Umbilical cord (tissue), 2 donors: ENCODE measurements around the gene ZNF813. TPM values are rescaled to one million over a fixed set of nuclear protein-coding genes. Genes with fewer than 3 reads are reported as not detected.
"Not testable (repeated sequence)": the region's sequence is repeated elsewhere in the genome, so short reads cannot be mapped to it uniquely, and the experiment has no call there.

ENCODE experiments used
- DNase-seq: peaks from one replicate; pipeline ENCODE4 v3.0.0-alpha.2; 2015; ENCODE audit warnings: low spot score
- total RNA-seq: library from RNA; depleted of rRNA; stranded (reverse); fragments of >200 nt; gene quantifications from one replicate; pipeline ENCODE4 v1.2.3, GENCODE V29; 2014; ENCODE audit warnings: low replicate concordance; ENCODE audit not compliant: insufficient read depth

ZNF813 gene
- total RNA-seq: 8.7 TPM

DNA sequence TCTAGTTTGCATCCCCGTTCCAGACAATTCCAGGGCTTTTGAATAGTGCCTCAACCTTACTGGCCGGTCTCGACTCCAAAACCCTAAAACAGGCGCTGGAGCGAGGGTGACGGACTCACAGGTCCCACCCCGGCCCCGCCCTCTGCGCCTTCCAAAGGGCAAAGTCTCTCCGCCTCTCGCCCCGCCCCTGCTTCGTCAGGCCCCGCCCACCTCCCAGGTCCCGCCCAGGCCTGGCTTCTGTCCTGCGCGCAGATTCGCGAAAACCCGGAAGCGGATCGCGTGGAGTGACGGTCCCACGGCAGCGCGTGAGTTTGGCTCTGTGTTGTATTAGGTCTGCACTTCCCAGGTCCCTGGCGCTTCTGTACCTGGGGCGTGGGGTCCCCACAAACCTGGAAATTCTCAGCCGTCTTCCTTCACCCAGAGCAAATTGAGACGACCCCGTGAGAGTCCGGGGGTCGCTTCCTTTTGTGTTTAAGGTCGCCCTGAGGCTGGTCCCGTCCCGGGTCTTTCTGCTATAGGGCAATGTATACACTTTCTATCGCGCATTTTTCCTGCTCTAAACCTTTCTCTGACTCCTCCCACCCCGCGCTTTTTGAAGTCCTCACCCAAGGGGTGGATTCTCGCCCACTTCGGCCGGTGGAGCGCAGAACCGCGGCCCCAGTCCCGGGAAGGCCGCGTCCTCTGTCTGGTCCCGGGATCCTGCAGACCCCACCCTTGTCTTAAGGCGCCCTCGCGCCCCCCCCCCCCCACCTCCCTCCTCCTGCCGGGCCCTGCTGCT lies at the start of gene ZNF813:
Gene ZNF813, plus strand, starts transcription at position 249 of the 778 bp plus-strand sequence. CDS start 16,090 bp downstream, outside the sequence.
- DNase-seq: peak; percentile 94

DNA sequence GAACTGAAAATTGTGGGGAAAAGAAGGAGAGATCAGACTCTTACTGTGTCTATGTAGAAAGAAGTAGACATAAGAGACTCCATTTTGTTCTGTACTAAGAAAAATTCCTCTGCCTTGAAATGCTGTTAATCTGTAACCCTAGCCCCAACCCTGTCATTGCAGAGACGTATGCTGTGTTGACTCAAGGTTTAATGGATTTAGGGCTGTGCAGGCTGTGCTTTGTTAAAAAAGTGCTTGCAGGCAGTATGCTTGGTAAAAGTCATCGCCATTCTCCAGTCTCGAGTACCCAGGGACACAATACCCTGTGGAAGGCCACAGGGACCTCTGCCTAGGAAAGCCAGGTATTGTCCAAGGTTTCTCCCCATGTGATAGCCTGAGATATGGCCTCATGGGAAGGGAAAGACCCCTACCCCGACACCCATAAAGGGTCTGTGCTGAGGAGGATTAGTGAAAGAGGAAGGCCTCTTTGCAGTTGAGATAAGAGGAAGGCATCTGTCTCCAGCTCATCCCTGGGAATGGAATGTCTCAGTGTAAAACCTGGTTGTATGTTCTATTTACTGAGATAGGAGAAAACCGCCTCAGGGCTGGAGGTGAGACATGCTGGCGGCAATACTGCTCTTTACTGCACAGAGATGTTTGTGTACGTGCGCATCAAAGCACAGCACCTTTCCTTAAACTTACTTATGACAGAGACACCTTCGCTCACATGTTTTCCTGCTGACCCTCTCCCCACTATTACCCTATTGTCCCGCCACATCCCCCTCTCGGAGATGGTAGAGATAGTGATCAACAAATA lies 46.8 kb upstream of the ZNF813 start:
- DNase-seq: not testable (repeated sequence)

DNA sequence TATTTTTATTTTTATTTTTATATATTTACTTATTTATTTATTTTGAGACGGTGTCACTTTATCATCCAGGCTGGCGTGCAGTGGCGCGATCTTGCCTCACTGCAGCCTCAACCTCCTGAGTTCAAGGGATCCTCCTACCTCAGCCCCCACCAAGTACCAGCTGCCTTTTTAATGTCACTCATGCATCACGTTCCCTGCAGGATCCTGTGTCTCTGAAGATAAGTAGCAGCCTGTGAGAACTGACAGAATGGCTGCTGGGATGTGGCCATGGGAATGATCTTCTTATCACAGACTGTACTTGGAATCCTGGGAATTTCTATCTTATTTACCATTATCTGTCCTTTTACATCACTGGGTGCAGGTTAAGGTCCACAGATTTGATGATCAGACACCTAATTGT lies 45.0 kb upstream of the ZNF813 start:
- no peak for DNase-seq

DNA sequence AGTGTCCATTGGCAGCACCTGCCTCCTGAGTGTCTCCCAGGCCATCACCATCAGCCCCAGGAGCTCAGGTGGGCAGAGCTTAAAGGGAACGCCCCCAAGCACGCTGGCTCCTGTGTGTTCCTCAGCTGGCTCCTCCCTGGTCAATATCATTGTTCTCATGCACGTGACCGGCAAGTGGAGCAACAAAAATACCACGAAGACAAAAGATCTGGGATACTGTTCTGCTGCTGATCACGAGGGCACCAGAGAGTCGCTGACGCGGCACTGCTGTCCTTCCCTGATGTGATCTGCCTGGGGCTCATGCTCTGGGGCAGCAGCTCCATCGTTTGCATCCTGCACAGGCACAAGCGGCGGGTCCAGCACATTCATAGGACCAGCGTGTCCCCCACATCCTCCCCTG lies 44.5 kb upstream of the ZNF813 start:
- DNase-seq: not testable (repeated sequence)

DNA sequence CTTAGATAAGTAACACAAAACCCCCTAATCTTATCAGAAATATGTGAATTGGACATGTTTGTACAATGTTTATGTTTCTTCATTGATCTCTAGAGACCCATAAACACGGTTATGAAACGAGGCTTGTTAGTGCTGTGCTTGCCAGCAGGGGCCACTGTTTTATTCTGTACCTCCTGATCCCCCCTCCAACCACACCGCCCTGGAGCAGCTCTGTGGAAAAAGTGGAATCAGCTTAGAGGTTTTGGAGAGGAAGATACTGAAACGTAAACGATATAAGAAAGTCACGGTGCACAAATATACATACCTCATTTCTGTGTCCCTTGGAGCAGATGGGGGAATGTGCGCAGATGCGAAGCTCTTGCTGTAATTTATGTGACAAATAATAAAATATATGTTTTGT lies 43.9 kb upstream of the ZNF813 start:
- peak; percentile 59 for DNase-seq

DNA sequence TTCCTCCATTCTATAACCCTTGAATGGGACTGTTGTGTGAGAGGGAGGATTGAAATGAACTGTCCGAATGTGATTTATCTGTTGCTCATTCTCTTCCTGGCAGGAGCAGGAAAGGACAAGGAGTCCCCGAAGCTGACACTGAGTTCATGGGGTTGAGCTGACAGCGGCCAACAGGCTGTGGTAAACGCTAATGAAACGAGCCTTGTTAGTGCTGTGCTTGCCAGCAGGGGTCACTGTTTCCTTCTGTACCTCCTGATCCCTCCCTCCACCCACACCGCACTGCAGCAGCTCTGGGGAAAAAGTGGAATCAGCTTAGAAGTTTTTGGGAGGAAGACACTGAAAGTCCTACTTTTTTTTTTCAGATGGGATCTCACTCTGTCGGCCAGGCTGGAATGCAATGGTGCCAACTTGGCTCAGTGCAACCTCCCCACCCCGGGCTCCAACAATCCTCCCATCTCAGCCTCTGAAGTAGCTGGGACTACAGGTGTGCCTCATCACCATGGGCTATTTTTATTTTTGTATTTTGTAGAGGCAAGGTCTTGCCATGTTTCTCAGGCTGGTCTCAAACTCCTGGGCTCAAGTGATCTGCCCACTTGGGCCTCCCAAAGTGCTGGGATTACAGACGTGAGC lies 42.5 kb upstream of the ZNF813 start:
- DNase-seq: peak; percentile 69

DNA sequence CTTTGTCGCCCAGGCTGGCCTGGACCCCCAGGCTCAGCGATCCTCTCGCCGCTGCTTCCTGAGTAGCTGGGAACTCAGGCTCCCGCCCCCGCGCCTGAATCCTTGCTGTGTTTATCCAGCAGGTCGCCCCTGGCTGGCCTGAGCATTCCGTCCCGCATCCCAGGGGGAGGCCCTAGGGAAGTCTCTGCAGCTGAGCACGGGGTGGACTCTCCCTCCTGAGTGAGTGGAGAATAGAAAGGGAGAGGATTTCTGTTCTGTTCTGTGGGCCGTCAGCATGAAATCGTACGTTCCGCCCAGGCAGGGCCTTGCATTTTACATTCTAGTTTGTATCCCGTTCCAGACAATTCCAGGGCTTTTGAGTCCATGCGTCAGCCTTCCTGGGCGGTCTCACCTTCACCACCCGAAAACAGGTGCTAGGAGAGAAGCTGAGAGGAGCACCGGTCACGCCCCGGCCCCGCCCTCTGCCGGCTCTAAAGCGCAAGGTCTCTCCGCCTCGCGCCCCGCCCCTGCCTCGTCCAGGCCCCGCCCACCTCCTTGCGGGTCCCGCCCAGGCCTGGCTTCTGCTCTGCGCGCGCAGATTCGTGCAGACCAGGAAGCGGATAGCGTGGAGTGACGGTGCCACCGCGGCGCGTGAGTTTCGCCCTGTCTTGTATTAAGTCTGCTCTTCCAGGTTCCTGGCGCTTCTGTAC lies 36.0 kb upstream of the ZNF813 start, which contains the start of gene ZNF761:
Gene ZNF761, plus strand, starts transcription at position 586 of the 689 bp plus-strand sequence. CDS start 15,285 bp downstream, outside the sequence.
- peak; percentile 95 for DNase-seq

DNA sequence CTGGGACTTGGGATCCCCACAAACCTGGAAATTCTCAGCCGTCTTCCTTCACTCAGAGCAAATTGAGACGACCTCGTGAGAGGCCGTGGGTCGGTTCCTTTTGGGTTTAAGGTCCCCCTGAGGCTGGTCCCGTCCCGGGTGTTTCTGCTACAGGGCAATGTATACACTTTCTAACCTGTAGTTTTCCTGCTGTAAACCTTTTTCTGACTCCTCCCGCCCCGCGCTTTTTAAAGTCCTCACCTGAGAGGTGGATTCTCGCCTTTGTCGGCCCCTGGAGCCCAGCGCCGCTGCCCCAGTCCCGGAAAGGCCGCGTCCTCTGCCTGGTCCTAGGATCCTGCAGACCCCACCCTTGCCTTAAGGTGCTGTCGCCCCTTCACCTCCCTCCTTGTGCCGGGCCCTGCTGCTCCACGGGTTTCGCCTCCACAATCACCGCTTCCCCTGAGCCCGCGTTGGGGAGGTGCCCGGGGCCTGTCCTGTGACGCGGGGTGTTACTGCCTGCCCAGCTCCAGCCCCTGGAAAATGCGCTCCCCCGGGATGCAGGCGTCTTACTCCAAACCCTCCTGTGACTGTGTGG lies 35.4 kb upstream of the ZNF813 start:
- DNase-seq: peak; percentile 8

DNA sequence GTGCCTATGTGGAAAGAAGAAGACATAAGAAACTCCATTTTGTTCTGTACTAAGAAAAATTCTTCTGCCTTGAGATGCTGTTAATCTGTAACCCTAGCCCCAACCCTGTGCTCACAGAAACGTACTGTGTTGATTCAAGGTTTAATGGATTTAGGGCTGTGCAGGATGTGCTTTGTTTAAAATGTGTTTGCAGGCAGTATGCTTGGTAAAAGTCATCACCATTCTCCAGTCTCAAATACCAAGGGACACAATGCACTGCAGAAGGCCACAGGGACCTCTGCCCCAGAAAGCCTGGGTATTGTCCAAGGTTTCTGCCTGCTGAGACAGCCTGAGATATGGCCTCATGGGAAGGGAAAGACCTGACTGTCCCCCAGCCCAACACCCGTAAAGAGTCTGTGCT lies 23.7 kb upstream of the ZNF813 start:
- DNase-seq: not testable (repeated sequence)

DNA sequence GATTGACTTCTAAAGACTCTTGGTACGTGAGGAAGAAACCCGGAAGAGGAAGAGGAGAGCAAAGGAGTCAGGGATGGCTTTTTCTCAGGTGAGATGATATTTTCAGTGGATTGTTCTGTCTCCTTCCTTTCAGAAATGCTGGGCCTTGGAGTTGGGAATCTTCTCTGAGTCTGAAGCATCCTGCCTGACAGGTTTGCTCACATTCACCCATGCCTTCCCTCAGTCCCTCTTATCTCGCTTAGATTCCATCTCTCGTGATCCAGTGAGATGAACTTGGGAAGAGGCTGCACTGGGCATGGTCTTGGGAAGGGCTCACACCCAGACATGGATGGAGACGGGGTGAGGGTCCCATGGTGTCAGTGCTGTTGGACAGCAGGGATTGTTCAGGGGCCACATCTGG lies 20.3 kb upstream of the ZNF813 start:
- DNase-seq: not testable (repeated sequence)

DNA sequence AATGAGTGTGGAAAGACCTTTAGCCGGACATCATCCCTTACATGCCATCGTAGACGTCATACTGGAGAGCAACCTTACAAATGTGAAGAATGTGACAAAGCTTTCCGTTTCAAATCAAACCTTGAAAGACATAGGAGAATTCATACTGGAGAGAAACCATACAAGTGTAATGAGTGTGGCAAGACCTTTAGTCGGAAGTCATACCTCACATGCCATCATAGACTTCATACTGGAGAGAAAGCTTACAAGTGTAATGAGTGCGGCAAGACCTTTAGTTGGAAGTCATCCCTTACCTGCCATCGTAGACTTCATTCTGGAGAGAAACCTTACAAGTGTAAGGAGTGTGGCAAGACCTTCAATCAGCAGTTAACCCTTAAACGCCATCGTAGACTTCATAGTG lies 11.7 kb upstream of the ZNF813 start:
- no peak for DNase-seq

DNA sequence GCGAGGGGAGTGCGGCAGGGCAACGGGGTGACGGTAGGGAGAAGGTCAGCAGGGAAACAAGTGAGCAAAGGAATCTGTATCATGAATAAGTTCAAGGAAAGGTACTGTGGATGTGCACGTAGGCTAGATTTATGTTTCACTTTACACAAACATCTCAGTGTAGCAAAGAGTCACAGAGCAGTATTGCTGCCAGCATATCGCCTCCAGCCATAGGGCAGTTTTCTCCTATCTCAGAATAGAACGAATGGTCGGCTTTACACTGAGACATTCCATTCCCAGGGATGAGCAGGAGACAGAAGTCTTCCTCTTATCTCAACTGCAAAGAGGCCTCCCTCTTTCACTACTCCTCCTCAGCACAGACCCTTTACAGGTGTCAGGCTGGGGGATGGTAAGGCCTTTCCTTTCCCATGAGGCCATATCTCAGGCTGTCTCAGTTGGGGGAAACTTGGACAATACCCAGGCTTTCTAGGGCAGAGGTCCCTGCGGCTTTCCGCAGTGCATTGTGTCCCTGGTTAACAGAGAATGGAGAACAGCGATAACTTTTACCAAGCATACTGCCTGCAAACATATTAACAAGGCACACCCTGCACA lies 7.3 kb upstream of the ZNF813 start:
- not testable (repeated sequence) for DNase-seq

DNA sequence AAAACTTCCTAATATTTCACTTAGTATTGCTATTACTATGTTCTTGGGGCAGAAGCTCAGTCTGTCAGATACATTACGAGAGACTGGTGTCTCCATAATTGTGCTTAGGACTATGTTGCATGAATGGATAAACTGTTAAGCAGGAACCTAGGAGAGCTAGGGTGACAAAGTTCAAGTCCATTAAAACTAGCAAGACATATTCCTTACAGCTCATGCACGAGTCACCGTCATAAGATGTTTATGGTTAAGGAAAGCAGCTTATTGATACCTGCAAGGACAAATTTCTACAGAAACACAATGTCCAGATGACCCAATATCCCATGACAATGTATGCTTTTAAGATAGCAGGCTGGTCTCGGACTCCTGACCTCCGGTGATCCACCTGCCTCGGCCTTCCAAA lies 5.7 kb upstream of the ZNF813 start:
- DNase-seq: no peak

DNA sequence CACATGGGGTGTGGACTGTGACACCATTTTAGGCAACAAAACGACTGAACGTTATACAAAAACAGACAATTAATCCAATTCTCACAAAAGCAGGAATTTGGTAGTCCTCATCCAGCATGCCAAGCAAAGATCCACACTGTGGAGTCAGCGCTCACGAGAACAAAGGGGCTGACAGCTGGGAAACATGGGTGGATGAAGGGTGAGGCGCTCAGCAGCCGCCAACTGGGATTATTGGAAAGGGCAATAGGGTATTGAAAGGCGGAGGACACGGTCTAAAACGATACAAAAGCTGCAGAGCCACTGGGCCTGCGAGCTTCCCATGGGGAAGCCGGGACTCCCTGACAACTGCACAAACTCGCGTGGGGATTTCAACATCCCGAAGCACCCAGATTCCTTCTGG lies 4.7 kb upstream of the ZNF813 start:
- DNase-seq: no peak

DNA sequence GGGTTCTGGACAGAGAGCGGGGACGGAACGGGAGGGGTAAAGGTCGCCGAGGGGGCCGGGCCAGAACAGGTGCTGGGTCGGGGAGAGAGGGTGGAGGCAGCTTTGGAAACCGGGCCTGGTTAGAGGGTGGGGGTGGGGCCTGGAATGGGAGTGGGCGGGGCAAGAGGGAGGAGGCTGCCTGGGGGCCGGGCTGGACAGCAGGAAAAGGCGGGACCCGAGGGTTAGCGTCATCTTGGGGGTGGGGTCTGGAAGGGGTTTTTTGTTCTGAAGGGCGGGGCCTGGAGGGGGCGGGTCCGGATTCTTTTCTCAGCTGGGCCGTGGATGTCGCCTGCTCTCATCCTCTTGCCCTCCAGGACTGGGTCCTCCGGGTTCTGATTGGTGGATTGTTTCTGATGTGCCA lies 4.3 kb upstream of the ZNF813 start:
- DNase-seq: no peak

DNA sequence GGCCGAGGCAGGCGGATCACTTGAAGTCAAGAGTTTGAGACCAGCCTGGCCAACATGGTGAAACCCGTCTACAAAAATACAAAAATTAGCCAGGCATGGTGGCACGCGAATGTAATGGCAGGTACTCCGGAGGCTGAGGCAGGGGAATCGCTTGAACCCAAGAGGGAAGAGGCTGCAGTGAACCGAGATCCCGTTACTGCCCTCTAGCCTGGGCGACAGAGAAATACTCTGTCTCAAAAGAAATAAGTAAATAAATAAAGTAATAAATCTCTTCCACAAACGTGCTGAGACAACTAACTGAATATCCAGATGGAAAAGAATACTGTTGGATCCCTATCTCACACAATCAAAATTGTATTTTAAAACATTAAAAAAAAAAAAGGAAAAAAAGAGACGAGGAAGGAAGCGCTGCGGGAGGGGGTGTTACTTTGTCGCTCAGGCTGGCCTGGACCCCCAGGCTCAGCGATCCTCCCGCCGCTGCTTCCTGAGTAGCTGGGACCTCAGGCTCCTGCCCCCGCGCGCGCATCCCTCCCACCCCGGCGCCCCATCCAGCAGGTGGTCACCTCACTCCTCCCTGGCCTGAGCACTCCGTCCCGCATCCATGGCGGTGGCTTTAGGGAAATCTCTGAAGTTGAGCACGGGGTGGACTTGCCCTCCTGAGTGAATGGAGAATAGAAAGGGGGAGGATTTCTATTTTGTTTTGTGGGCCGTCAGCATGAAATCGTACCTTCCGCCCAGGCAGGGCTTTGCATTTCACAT lies 628 bp upstream of the ZNF813 start:
- DNase-seq: no peak

DNA sequence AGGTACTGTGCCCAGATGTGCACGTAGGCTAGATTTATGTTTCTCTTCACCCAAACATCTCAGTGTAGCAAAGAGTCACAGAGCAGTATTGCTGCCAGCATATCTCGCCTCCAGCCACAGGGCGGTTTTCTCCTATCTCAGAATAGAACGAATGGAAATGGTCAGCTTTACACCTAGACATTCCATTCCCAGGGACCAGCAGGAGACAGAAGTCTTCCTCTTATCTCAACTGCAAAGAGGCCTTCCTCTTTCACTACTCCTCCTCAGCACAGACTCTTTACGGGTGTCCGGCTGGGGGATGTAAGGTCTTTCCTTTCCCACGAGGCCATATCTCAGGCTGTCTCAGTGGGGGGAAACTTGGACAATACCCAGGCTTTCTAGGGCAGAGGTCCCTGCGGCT lies 1.1 kb downstream of the ZNF813 start:
- not testable (repeated sequence) for DNase-seq

DNA sequence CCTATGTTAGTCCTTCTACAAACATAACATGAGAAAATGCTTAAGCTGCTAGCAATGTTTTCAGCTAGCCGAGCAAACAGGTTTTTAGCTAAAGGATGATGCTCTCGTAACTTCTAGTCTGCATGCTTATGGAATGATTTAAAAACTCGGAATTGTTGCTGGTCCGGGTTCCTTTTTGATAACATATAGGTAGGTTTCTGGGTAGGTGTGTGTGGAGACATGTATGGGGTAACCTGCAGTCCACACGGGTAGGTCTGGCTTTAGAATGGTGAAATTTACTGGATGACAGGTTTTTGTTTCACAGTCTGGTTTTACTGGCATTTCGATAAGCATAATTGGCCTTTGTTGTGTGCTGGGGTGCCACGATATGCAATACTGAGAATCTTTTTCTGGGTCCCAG lies 4.4 kb downstream of the ZNF813 start:
- no peak for DNase-seq

DNA sequence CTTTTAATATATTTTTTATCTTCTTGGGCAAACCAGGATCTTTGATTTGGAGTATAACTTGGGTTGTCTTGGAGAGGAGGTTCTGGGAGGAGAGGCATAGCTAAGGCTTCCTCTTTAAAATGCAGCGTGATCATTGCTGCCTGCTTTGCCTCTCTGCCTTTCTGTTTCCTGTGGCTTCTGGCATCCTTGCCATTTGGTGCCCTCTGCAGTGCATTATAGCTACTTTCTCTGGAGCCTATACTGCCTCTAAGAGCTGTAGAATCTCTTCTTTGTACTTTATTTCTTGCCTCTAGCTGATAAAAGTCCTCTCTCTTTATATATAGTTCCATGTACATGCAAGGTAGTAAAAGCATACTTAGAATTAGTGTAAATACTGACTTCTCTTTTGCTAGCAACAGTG lies 7.3 kb downstream of the ZNF813 start:
- DNase-seq: not testable (repeated sequence)

DNA sequence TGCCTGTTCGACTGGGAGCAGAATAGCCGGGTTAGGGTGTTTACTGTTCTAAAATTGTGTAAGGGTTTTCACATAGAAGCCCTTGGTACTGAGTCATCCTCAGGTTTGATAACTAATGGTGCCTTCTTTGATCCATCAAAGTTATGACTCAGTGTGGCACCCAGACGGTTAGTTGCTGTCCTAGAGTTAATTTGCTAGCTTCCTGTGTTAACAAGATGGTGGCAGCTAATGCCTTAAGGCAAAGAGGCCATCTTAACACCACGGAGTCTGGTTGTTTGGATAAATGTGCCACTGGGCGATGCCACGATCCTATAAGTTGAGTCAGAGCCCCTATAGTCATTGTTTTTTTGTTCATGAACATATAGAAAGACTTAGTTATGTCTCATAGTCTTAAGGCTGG lies 7.9 kb downstream of the ZNF813 start:
- DNase-seq: not testable (repeated sequence)
